Uterus (tissue), 4 donors: Measurements from ENCODE around the gene BHLHE40. TPM values are rescaled to one million over a fixed set of nuclear protein-coding genes. Genes with fewer than 3 reads are reported as not detected.

ENCODE experiments used
- DNase-seq, 2 donors: peaks; one replicate each; pipeline ENCODE4 v3.0.0-alpha.2; 2019 to 2020
- H3K27ac ChIP-seq, 2 donors: fragments of 200-600 bp; sonication (generic); 1 replicate in 1 of 2; 2 replicates in 1 of 2; pipeline ENCODE4 v1.5.1; 2016 to 2018
- H3K27me3 ChIP-seq, 2 donors: fragments of 200-600 bp; sonication (generic); one replicate each; pipeline ENCODE4 v1.5.1; 2018 to 2019; ENCODE audit warnings: control low read depth in 1 of 2
- H3K36me3 ChIP-seq, 2 donors: fragments of 200-600 bp; sonication (generic); one replicate each; pipeline ENCODE4 v1.5.1; 2019; ENCODE audit warnings: control low read depth in 1 of 2
- H3K4me1 ChIP-seq, 2 donors: fragments of 200-600 bp; sonication (generic); one replicate each; pipeline ENCODE4 v1.5.1; 2018 to 2019; ENCODE audit warnings: control low read depth in 1 of 2
- H3K4me3 ChIP-seq, 2 donors: fragments of 200-600 bp; sonication (generic); 1 replicate in 1 of 2; 2 replicates in 1 of 2; pipeline ENCODE4 v1.5.1; 2018 to 2019; ENCODE audit warnings: mild to moderate bottlenecking in 1 of 2
- H3K9me3 ChIP-seq, 2 donors: fragments of 200-600 bp; sonication (generic); one replicate each; pipeline ENCODE4 v1.5.1; 2019; ENCODE audit warnings: control low read depth in 1 of 2
- POLR2A ChIP-seq, 2 donors: fragments of 450-650 bp; IDR thresholded peaks; one replicate each; pipeline ENCODE4 v1.6.1; 2016; ENCODE audit warnings: antibody characterized with exemption in 2 of 2, mild to moderate bottlenecking in 1 of 2, moderate library complexity in 1 of 2
- intact Hi-C: fragments of 100-400 bp; cut with DNase I; formaldehyde crosslinking; loops from one replicate; pipeline ENCODE4 v1.15.1; 2023; ENCODE audit warnings: low total_unique reads
- total RNA-seq, 4 donors: library from RNA; depleted of rRNA in 3 of 4; stranded (reverse); fragments of >200 nt in 3 of 4; gene quantifications; one replicate each; pipeline versions ENCODE4 v1.1.0 to v1.2.4, GENCODE V29; 2014 to 2023
- TF ChIP-seq, protein P1 (sequence below), 4 experiments: fragments of 200-600 bp in 2 of 4; fragments of 450-650 bp in 2 of 4; sonication (generic) in 2 of 4; IDR thresholded peaks; one replicate each; pipeline ENCODE4 v1.5.1; 2016 to 2019; ENCODE audit warnings: antibody characterized with exemption in 4 of 4, mild to moderate bottlenecking in 2 of 4, moderate library complexity in 1 of 4
- donor health status: DM: yes; HTN: yes; CAD: no.

Gene BHLHE40
- total RNA-seq, 4 donors from 2014 or later = 11.4 to 84.2 (median 28.1) TPM

- Histone ChIP-seq H3K4me3 (no peak overlapping the region), H3K27me3 (no peaks in the 10 kb centered on the region), H3K27ac (no peak overlapping the region), H3K4me1 (no peaks in the 10 kb centered on the region), H3K36me3 (no peaks in the 10 kb centered on the region), H3K9me3 (no peaks in the 10 kb centered on the region)
- DNase-seq = no peak
- intact Hi-C loops = no loop called here
- no peak for TF ChIP-seq POLR2A (IDR thresholded peaks at IDR 0.05)
- TF ChIP-seq, protein P1, sequence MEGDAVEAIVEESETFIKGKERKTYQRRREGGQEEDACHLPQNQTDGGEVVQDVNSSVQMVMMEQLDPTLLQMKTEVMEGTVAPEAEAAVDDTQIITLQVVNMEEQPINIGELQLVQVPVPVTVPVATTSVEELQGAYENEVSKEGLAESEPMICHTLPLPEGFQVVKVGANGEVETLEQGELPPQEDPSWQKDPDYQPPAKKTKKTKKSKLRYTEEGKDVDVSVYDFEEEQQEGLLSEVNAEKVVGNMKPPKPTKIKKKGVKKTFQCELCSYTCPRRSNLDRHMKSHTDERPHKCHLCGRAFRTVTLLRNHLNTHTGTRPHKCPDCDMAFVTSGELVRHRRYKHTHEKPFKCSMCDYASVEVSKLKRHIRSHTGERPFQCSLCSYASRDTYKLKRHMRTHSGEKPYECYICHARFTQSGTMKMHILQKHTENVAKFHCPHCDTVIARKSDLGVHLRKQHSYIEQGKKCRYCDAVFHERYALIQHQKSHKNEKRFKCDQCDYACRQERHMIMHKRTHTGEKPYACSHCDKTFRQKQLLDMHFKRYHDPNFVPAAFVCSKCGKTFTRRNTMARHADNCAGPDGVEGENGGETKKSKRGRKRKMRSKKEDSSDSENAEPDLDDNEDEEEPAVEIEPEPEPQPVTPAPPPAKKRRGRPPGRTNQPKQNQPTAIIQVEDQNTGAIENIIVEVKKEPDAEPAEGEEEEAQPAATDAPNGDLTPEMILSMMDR (IDR thresholded peaks at IDR 0.05) = no peak
Measured at GRCh38 chr3:5001135-5001534, 21.9 kb downstream of the BHLHE40 start.

GRCh38 chr3:5001805-5002173 is 22.6 kb downstream of the BHLHE40 start:
- H3K27ac ChIP-seq = no peak overlapping the region
- TF ChIP-seq POLR2A (IDR thresholded peaks at IDR 0.05) = no peak
- TF ChIP-seq, protein P1 (IDR thresholded peaks at IDR 0.05) = no peak
- intact Hi-C loops = no loop called here

GRCh38 chr3:5002174-5002870 is 23.1 kb downstream of the BHLHE40 start:
- no peak for DNase-seq
- Histone ChIP-seq H3K4me3 (no peak overlapping the region), H3K4me1 (no peaks in the 10 kb centered on the region), H3K27me3 (no peaks in the 10 kb centered on the region), H3K27ac (no peak overlapping the region), H3K9me3 (no peaks in the 10 kb centered on the region), H3K36me3 (no peaks in the 10 kb centered on the region)
- intact Hi-C loops = no loop called here
- TF ChIP-seq POLR2A (IDR thresholded peaks at IDR 0.05) = no peak
- TF ChIP-seq, protein P1 (IDR thresholded peaks at IDR 0.05) = no peak

More at GRCh38 chr3:5001805-5002173, 22.6 kb downstream of the BHLHE40 start:
- H3K36me3 ChIP-seq = no peaks in the 10 kb centered on the region
- no peaks in the 10 kb centered on the region for H3K9me3 ChIP-seq
- no peaks in the 10 kb centered on the region for H3K27me3 ChIP-seq
- no peak overlapping the region for H3K4me3 ChIP-seq
- H3K4me1 ChIP-seq = no peaks in the 10 kb centered on the region
- no peak for DNase-seq

GRCh38 chr3:5002871-5003247 is 23.6 kb downstream of the BHLHE40 start:
- Histone ChIP-seq H3K4me3 (no peak overlapping the region), H3K27ac (no peak overlapping the region), H3K27me3 (no peaks in the 10 kb centered on the region), H3K36me3 (no peaks in the 10 kb centered on the region), H3K4me1 (no peaks in the 10 kb centered on the region), H3K9me3 (no peaks in the 10 kb centered on the region)
- no peak for TF ChIP-seq POLR2A (IDR thresholded peaks at IDR 0.05)
- TF ChIP-seq, protein P1 (IDR thresholded peaks at IDR 0.05) = no peak
- intact Hi-C loops = no loop called here
- DNase-seq = no peak

DNA sequence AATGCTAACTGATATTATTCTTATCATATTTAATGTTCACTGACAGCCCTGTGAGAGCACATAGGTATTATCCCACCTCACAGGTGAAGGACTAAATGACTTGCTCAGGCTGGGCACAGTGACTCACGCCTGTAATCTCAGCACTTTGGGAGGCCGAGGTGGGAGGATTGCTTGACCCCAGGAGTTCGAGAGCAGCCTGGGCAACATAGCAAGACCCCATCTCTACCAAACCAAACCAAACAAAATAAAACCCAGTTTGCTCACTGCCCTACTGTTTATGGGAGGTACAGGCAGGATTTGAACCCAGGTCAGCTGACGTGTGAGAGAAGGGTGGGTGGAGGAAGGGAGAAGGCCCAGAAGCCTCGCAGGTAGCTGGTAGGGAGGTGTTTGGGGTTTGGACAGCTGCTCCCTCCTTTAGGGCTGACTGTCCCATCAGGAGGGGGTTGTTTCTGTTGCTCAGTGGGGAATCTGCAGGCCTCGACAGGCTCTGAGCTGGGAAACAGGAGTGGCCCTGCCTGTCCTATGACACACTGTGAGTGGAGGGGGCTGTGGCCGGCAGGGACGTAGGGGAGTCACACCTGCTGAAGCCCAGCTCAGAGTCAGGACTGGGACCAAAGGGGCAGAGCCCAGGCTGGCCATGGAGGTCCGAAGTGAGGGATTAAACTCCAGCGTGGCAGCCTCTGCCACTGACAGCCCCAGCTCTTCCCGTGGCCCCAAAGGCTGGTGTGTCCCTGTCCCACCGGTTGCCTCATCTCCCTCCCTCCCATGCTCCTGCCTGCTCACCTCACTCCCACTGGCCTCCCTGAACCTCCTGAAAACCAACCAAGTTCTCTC is 25.3 kb downstream of the BHLHE40 start:
- no peaks in the 10 kb centered on the region for H3K4me1 ChIP-seq
- no peaks in the 10 kb centered on the region for H3K9me3 ChIP-seq
- no peak for DNase-seq
- H3K36me3 ChIP-seq = no peaks in the 10 kb centered on the region
- no peak overlapping the region for H3K4me3 ChIP-seq
- H3K27me3 ChIP-seq = no peaks in the 10 kb centered on the region
- no peak for TF ChIP-seq POLR2A (IDR thresholded peaks at IDR 0.05)
- TF ChIP-seq, protein P1 (IDR thresholded peaks at IDR 0.05) = no peak
- no peak overlapping the region for H3K27ac ChIP-seq
- intact Hi-C loops = no loop called here
